SK-N-SH treated with all-trans-retinoic acid at 6 μM for 48 hours (cell line): ENCODE results near the gene GID4.
A peak's percentile ranks its signal among the peaks of the same experiment; 100 is the strongest.

Experiments
- ATAC-seq: fragments of 200-7000 bp; cut with Tn5 transposase; 3 replicates; pipeline ENCODE4 v1.9.1; 2020; ENCODE audit warnings: mild to moderate bottlenecking, moderate library complexity
- BACH2 ChIP-seq: fragments of 250-450 bp; sonication (Bioruptor Pico); IDR thresholded peaks from 2 replicates; pipeline ENCODE4 v1.9.0; 2021; ENCODE audit warnings: mild to moderate bottlenecking, borderline replicate concordance
- CREB5 ChIP-seq: fragments of 250-450 bp; sonication (Bioruptor Pico); IDR thresholded peaks from 2 replicates; pipeline ENCODE4 v1.5.1; 2020; ENCODE audit warnings: low read depth, mild to moderate bottlenecking, moderate library complexity
- CSDC2 ChIP-seq: fragments of 250-450 bp; sonication (Bioruptor Pico); IDR thresholded peaks from 2 replicates; pipeline ENCODE4 v1.5.0; 2020; ENCODE audit warnings: mild to moderate bottlenecking, moderate library complexity
- ESRRG ChIP-seq: fragments of 250-450 bp; sonication (Bioruptor Pico); IDR thresholded peaks from 2 replicates; pipeline ENCODE4 v1.6.1; 2021; ENCODE audit warnings: mild to moderate bottlenecking
- GLIS3 ChIP-seq: fragments of 250-450 bp; sonication (Bioruptor Pico); IDR thresholded peaks from 2 replicates; pipeline ENCODE4 v1.5.0; 2020; ENCODE audit warnings: mild to moderate bottlenecking, moderate library complexity
- ISL1 ChIP-seq: fragments of 250-450 bp; sonication (Bioruptor Pico); IDR thresholded peaks from 2 replicates; pipeline ENCODE4 v2.1.2; 2022; ENCODE audit warnings: mild to moderate bottlenecking, moderate library complexity
- OSR1 ChIP-seq: fragments of 250-450 bp; sonication (Bioruptor Pico); IDR thresholded peaks from 2 replicates; pipeline ENCODE4 v1.8.0; 2022; ENCODE audit warnings: moderate library complexity, mild to moderate bottlenecking, inconsistent platforms
- PATZ1 ChIP-seq: fragments of 250-450 bp; sonication (Bioruptor Pico); IDR thresholded peaks from 2 replicates; pipeline ENCODE4 v1.8.0; 2020; ENCODE audit warnings: mild to moderate bottlenecking, moderate library complexity, borderline replicate concordance
- POU6F1 ChIP-seq: fragments of 250-450 bp; sonication (Bioruptor Pico); IDR thresholded peaks from 2 replicates; pipeline ENCODE4 v1.8.0; 2021; ENCODE audit warnings: low read depth, mild to moderate bottlenecking, moderate library complexity, borderline replicate concordance
- PPARA ChIP-seq: fragments of 250-450 bp; sonication (Bioruptor Pico); IDR thresholded peaks from 2 replicates; pipeline ENCODE4 v1.5.0; 2020; ENCODE audit warnings: mild to moderate bottlenecking, borderline replicate concordance
- RARB ChIP-seq: fragments of 250-450 bp; sonication (Bioruptor Pico); IDR thresholded peaks from 2 replicates; pipeline ENCODE4 v1.8.0; 2021; ENCODE audit warnings: mild to moderate bottlenecking, moderate library complexity
- SNAI2 ChIP-seq: fragments of 250-450 bp; sonication (Bioruptor Pico); IDR thresholded peaks from 2 replicates; pipeline ENCODE4 v1.5.0; 2020; ENCODE audit warnings: mild to moderate bottlenecking, moderate library complexity
- TCF4 ChIP-seq: fragments of 250-450 bp; sonication (Bioruptor Pico); IDR thresholded peaks from 2 replicates; pipeline ENCODE4 v1.8.0; 2021; ENCODE audit warnings: mild to moderate bottlenecking, moderate library complexity, borderline replicate concordance
- TOX ChIP-seq: fragments of 250-450 bp; sonication (Bioruptor Pico); IDR thresholded peaks from 2 replicates; pipeline ENCODE4 v1.8.0; 2021; ENCODE audit warnings: mild to moderate bottlenecking, moderate library complexity, borderline replicate concordance
- ZC3H10 ChIP-seq: fragments of 250-450 bp; sonication (Bioruptor Pico); IDR thresholded peaks from 2 replicates; pipeline ENCODE4 v1.5.1; 2021; ENCODE audit warnings: mild to moderate bottlenecking, moderate library complexity
- ZFP3 ChIP-seq: fragments of 250-450 bp; sonication (Bioruptor Pico); IDR thresholded peaks from 2 replicates; pipeline ENCODE4 v1.5.0; 2020; ENCODE audit warnings: mild to moderate bottlenecking, moderate library complexity
- ZFP30 ChIP-seq: fragments of 450-650 bp; formaldehyde crosslinking; IDR thresholded peaks from 2 replicates; pipeline ENCODE4 v1.5.0; 2022; ENCODE audit warnings: mild to moderate bottlenecking, moderate library complexity
- ZNF565 ChIP-seq: fragments of 450-650 bp; formaldehyde crosslinking; conservative IDR thresholded peaks from 2 replicates; pipeline ENCODE4 v1.5.0; 2020; ENCODE audit warnings: low read depth, mild to moderate bottlenecking, moderate library complexity
- ZNF70 ChIP-seq: fragments of 450-650 bp; formaldehyde crosslinking; IDR thresholded peaks from 2 replicates; pipeline ENCODE4 v1.5.0; 2020; ENCODE audit warnings: mild to moderate bottlenecking, moderate library complexity
- ZNF8 ChIP-seq: fragments of 450-650 bp; formaldehyde crosslinking; IDR thresholded peaks from 2 replicates; pipeline ENCODE4 v1.5.0; 2020; ENCODE audit warnings: mild to moderate bottlenecking, moderate library complexity
- TF ChIP-seq, protein P1 (sequence below): fragments of 250-450 bp; sonication (Bioruptor Pico); IDR thresholded peaks from 2 replicates; pipeline ENCODE4 v1.5.1; 2021; ENCODE audit warnings: mild to moderate bottlenecking, moderate library complexity

Gene GID4

DNA sequence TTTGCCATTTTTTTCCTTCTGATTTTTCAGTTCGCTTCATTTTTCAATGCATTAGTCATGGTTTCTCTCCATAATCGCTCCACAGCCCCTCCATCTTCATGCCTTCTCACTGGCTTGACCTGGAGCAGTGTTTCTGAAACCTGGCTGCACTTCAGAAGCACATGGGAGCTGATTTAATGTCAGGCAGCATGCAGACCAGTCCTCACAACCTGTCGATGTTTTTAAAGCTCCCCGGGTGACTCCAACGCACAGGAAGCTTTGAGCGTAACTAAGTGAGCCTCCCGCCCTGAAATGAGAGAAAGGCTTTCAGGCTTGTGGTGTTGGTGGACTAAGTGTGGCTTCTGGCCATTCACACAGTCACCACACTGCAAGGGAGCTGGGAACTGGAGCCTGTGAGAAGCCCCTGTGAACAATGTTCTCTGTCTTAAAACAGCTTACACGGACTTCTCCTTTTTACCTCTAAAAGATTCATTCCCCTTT lies 31.7 kb downstream of the GID4 start:
- ATAC-seq = peak; percentile 66
- TF ChIP-seq POU6F1 (CRISPR knock-in tag) (no peak), SNAI2 (CRISPR knock-in tag) (no peak), OSR1 (CRISPR knock-in tag) (no peak), ZFP3 (no peak), BACH2 (CRISPR knock-in tag) (no peak), TCF4 (CRISPR knock-in tag) (no peak), ISL1 (no peak)
- TF ChIP-seq, all 23 proteins: peak for 0

GRCh38 chr17:18071751-18072150 lies 32.5 kb downstream of the GID4 start:
- no peak for TF ChIP-seq OSR1 (CRISPR knock-in tag)
- no peak for TF ChIP-seq GLIS3
- TF ChIP-seq ZNF70 (CRISPR knock-in tag) = no peak
- no peak for TF ChIP-seq ZFP30 (CRISPR knock-in tag)
- TF ChIP-seq TOX = no peak
- no peak for TF ChIP-seq ISL1
- TF ChIP-seq CREB5 = no peak
- TF ChIP-seq TCF4 (CRISPR knock-in tag) = no peak
- no peak for TF ChIP-seq CSDC2 (CRISPR knock-in tag)
- TF ChIP-seq PPARA (CRISPR knock-in tag) = no peak
- TF ChIP-seq ZC3H10 = no peak
- no peak for TF ChIP-seq ZNF565 (CRISPR knock-in tag)
- no peak for TF ChIP-seq ZNF8
- no peak for TF ChIP-seq ESRRG (CRISPR knock-in tag)
- TF ChIP-seq, protein P1, sequence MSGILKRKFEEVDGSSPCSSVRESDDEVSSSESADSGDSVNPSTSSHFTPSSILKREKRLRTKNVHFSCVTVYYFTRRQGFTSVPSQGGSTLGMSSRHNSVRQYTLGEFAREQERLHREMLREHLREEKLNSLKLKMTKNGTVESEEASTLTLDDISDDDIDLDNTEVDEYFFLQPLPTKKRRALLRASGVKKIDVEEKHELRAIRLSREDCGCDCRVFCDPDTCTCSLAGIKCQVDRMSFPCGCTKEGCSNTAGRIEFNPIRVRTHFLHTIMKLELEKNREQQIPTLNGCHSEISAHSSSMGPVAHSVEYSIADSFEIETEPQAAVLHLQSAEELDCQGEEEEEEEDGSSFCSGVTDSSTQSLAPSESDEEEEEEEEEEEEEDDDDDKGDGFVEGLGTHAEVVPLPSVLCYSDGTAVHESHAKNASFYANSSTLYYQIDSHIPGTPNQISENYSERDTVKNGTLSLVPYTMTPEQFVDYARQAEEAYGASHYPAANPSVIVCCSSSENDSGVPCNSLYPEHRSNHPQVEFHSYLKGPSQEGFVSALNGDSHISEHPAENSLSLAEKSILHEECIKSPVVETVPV (CRISPR knock-in tag) = no peak
- TF ChIP-seq SNAI2 (CRISPR knock-in tag) = no peak
- no peak for TF ChIP-seq POU6F1 (CRISPR knock-in tag)
- TF ChIP-seq RARB (CRISPR knock-in tag) = no peak
- no peak for TF ChIP-seq PATZ1 (CRISPR knock-in tag)
- ATAC-seq = no peak

GRCh38 chr17:18074566-18075272 lies 35.5 kb downstream of the GID4 start:
- no peak for TF ChIP-seq CREB5
- peak; percentile 42; the same call in 2 of the 3 replicates for ATAC-seq
